A673 (cell line): ENCODE results near the gene PLLP.

ENCODE experiments used
- EZH2 ChIP-seq: fragments of 200-600 bp; sonication (generic); IDR thresholded peaks from 2 replicates; pipeline ENCODE4 v1.6.1; 2017; ENCODE audit warnings: borderline replicate concordance, low read depth, mild to moderate bottlenecking, mixed read lengths, antibody characterized with exemption, low read length; ENCODE audit not compliant: poor library complexity, severe bottlenecking
- TF ChIP-seq, protein P1 (sequence below): fragments of 300-800, 200-600 bp; sonication (generic); conservative IDR thresholded peaks from 2 replicates; pipeline ENCODE4 v1.5.1; 2017; ENCODE audit warnings: low read depth, mild to moderate bottlenecking, antibody characterized with exemption, low read length, moderate library complexity, mixed read lengths

- TF ChIP-seq, protein P1, sequence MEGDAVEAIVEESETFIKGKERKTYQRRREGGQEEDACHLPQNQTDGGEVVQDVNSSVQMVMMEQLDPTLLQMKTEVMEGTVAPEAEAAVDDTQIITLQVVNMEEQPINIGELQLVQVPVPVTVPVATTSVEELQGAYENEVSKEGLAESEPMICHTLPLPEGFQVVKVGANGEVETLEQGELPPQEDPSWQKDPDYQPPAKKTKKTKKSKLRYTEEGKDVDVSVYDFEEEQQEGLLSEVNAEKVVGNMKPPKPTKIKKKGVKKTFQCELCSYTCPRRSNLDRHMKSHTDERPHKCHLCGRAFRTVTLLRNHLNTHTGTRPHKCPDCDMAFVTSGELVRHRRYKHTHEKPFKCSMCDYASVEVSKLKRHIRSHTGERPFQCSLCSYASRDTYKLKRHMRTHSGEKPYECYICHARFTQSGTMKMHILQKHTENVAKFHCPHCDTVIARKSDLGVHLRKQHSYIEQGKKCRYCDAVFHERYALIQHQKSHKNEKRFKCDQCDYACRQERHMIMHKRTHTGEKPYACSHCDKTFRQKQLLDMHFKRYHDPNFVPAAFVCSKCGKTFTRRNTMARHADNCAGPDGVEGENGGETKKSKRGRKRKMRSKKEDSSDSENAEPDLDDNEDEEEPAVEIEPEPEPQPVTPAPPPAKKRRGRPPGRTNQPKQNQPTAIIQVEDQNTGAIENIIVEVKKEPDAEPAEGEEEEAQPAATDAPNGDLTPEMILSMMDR, result no peak
- no peak for TF ChIP-seq EZH2
These were observed 15.4 kb downstream of the PLLP start for GRCh38 chr16:57268804-57269800.
